GM12878 (cell line): Measurements from ENCODE around the gene NUDT22. TPM values are rescaled to one million over a fixed set of nuclear protein-coding genes. Genes with fewer than 3 reads are reported as not detected.

Experiments
- ATAC-seq: fragments of 200-7000 bp; cut with Tn5 transposase; 3 replicates; pipeline ENCODE4 v1.9.1; 2020; ENCODE audit warnings: mild to moderate bottlenecking, moderate library complexity
- BruUV-seq: library from RNA; stranded (reverse); fragments of 400-500 nt; replicated peaks from 2 replicates; lab custom pipeline; 2021; lab: Mats Ljungman, UMichigan
- CTCF ChIA-PET: fragments of 300-600 bp; sonication (Branson Sonifier 250); formaldehyde crosslinking; extraction: SDS; loops from one replicate; lab custom pipeline; 2021; ENCODE audit warnings: inconsistent platforms; lab: Yijun Ruan, JAX
- POLR2A ChIA-PET: fragments of 350-600 bp; formaldehyde crosslinking; extraction: SDS; loops from one replicate; lab custom pipeline; 2021; ENCODE audit warnings: inconsistent platforms; lab: Charles Lee
- RAD21 ChIA-PET: fragments of 300-600 bp; sonication (Branson Sonifier 250); formaldehyde crosslinking; loops from one replicate; lab custom pipeline; 2023; ENCODE audit warnings: antibody characterized with exemption; ENCODE audit not compliant: unreplicated experiment; lab: Charles Lee
- SMC1A ChIA-PET: fragments of 300-600 bp; sonication (Branson Sonifier 250); formaldehyde crosslinking; loops from one replicate; lab custom pipeline; 2023; ENCODE audit not compliant: unreplicated experiment, uncharacterized antibody; lab: Charles Lee
- DNase-seq: peaks from one replicate; pipeline ENCODE4 v3.0.0-alpha.2; 2011; ENCODE audit warnings: low read depth, low spot score
- FAIRE-seq: peaks from 3 replicates; lab custom pipeline; 2011; peaks lifted over from hg19 to GRCh38; lab: Jason Lieb, UNC
- H2AFZ ChIP-seq: 2 replicates; pipeline ENCODE4 v1.6.0; 2011; ENCODE audit warnings: low read depth, low read length, control low read depth; ENCODE audit not compliant: control insufficient read depth
- H3K27ac ChIP-seq: 2 replicates; pipeline ENCODE4 v1.5.1; 2011; ENCODE audit warnings: control low read depth; ENCODE audit not compliant: control insufficient read depth, insufficient read depth
- H3K27me3 ChIP-seq, 2 experiments: replicated peaks in 1 of 2; 2 replicates each; pipeline versions ENCODE4 v1.6.0 to v1.6.1; 2011; ENCODE audit warnings: low read length in 1 of 2; ENCODE audit not compliant: control insufficient read depth in 2 of 2, insufficient read depth in 2 of 2
- H3K36me3 ChIP-seq, 2 experiments: 2 replicates each; pipeline ENCODE4 v1.5.1; 2011; ENCODE audit warnings: low read length in 1 of 2; ENCODE audit not compliant: control insufficient read depth in 2 of 2, insufficient read depth in 2 of 2
- H3K4me1 ChIP-seq: 2 replicates; pipeline ENCODE4 v1.6.1; 2011; ENCODE audit warnings: mild to moderate bottlenecking, low read length, moderate library complexity, mixed read lengths; ENCODE audit not compliant: control insufficient read depth, insufficient read depth
- H3K4me2 ChIP-seq: 2 replicates; pipeline ENCODE4 v1.6.0; 2011; ENCODE audit warnings: control low read depth; ENCODE audit not compliant: control insufficient read depth, insufficient read depth
- H3K4me3 ChIP-seq: fragments of 200-600 bp; sonication (generic); 2 replicates; pipeline ENCODE4 v1.5.1; 2016
- H3K79me2 ChIP-seq: 2 replicates; pipeline ENCODE4 v1.6.0; 2011; ENCODE audit warnings: low read length; ENCODE audit not compliant: control insufficient read depth, insufficient read depth
- H3K9ac ChIP-seq: 2 replicates; pipeline ENCODE4 v1.8.0; 2011; ENCODE audit warnings: low read length, control low read depth, mixed read lengths; ENCODE audit not compliant: control insufficient read depth, insufficient read depth
- H3K9me3 ChIP-seq: replicated peaks from 3 replicates; pipeline ENCODE4 v1.5.1; 2011; ENCODE audit warnings: mild to moderate bottlenecking, low read length; ENCODE audit not compliant: control insufficient read depth, insufficient read depth
- H4K20me1 ChIP-seq: 2 replicates; pipeline ENCODE4 v1.6.0; 2011; ENCODE audit not compliant: control insufficient read depth, insufficient read depth
- ATF7 ChIP-seq: fragments of 450-650 bp; IDR thresholded peaks from 2 replicates; pipeline ENCODE4 v1.6.1; 2016; ENCODE audit warnings: low read depth, mild to moderate bottlenecking
- E2F8 ChIP-seq: fragments of 450-650 bp; IDR thresholded peaks from 2 replicates; pipeline ENCODE4 v1.6.1; 2018; ENCODE audit warnings: mild to moderate bottlenecking, low read depth, moderate library complexity; ENCODE audit not compliant: partially characterized antibody
- ETV6 ChIP-seq, 2 experiments: fragments of 450-650 bp in 1 of 2; IDR thresholded peaks in 1 of 2; conservative IDR thresholded peaks in 1 of 2; 2 replicates each; pipeline ENCODE4 v1.6.1; 2014; ENCODE audit warnings: antibody characterized with exemption in 1 of 2, borderline replicate concordance in 1 of 2, low read depth in 1 of 2, mild to moderate bottlenecking in 1 of 2, moderate library complexity in 1 of 2
- JUNB ChIP-seq: IDR thresholded peaks from 2 replicates; pipeline ENCODE4 v1.6.1; 2016; ENCODE audit warnings: antibody characterized with exemption, mild to moderate bottlenecking
- KLF5 ChIP-seq: fragments of 450-650 bp; IDR thresholded peaks from 2 replicates; pipeline ENCODE4 v1.6.1; 2014; ENCODE audit warnings: mild to moderate bottlenecking; ENCODE audit not compliant: partially characterized antibody
- NFYA ChIP-seq: IDR thresholded peaks from 2 replicates; pipeline ENCODE4 v1.6.1; 2011; ENCODE audit warnings: low read depth, mild to moderate bottlenecking, low read length, improper control_type of control experiment, borderline replicate concordance
- PML ChIP-seq: IDR thresholded peaks from 2 replicates; pipeline ENCODE4 v1.6.1; 2012; ENCODE audit warnings: low read length, inconsistent platforms
- RAD21 ChIP-seq: IDR thresholded peaks from 2 replicates; pipeline ENCODE4 v1.6.1; 2011; ENCODE audit warnings: mild to moderate bottlenecking, low read depth, low read length, moderate library complexity; ENCODE audit not compliant: insufficient read depth
- RB1 ChIP-seq: fragments of 450-650 bp; formaldehyde crosslinking; IDR thresholded peaks from 2 replicates; pipeline ENCODE4 v1.6.1; 2017; ENCODE audit warnings: mild to moderate bottlenecking, borderline replicate concordance
- RUNX3 ChIP-seq: IDR thresholded peaks from 2 replicates; pipeline ENCODE4 v1.6.1; 2012; ENCODE audit warnings: low read length, inconsistent platforms
- STAT3 ChIP-seq: IDR thresholded peaks from 2 replicates; pipeline ENCODE4 v1.6.1; 2011; ENCODE audit warnings: low read depth, low read length, improper control_type of control experiment
- TAF1 ChIP-seq: IDR thresholded peaks from 2 replicates; pipeline ENCODE4 v1.6.1; 2011; ENCODE audit warnings: mild to moderate bottlenecking, low read depth, low read length, borderline replicate concordance
- ZBED1 ChIP-seq: IDR thresholded peaks from 2 replicates; pipeline ENCODE4 v1.6.1; 2016; ENCODE audit warnings: borderline replicate concordance
- WGBS: methylation state at CpG from one replicate; pipeline ENCODE4 v1.1.6; 2016; ENCODE audit warnings: low lambda C conversion rate; ENCODE audit not compliant: insufficient replicate concordance, insufficient coverage; ENCODE audit errors: missing lambda C conversion rate; 5-methylcytosine and 5-hydroxymethylcytosine counted together
- in situ Hi-C: fragments of 300-500 bp; cut with MboI; formaldehyde crosslinking; loops from 9 replicates; pipeline ENCODE4 v1.14.3; 2018; ENCODE audit warnings: mixed read lengths
- intact Hi-C: fragments of 100-400 bp; cut with micrococcal nuclease; formaldehyde crosslinking; loops from one replicate; pipeline ENCODE4 v1.14.2; 2022; ENCODE audit not compliant: unreplicated experiment
- polyA plus RNA-seq, 11 experiments: library from polyadenylated mRNA; depleted of rRNA in 4 of 11; unstranded in 6 of 11; stranded (reverse) in 5 of 11; fragments of >200 nt; fragmentation: Nextera tagmentation in 4 of 11; fragmentation: Illumina TruSeq in 1 of 11; extraction: Ambion mirVana in 4 of 11; extraction: Trizol in 1 of 11; gene quantifications; 1 replicate in 1 of 11; 2 replicates in 10 of 11; pipeline versions ENCODE4 v1.2.1 to v1.2.3, GENCODE V29; 2011 to 2016; ENCODE audit warnings: inconsistent platforms in 2 of 11, missing spikeins in 2 of 11, low read depth in 1 of 11
- total RNA-seq, 4 experiments: library from RNA; depleted of rRNA in 3 of 4; stranded (reverse); fragments of >200 nt in 3 of 4; fragmentation: Illumina TruSeq in 1 of 4; extraction: Trizol in 1 of 4; gene quantifications; 2 replicates each; pipeline versions ENCODE4 v1.2.1 to v1.2.3, GENCODE V29; 2013 to 2021

The NUDT22 gene
- total and polyA plus RNA-seq, 10 of the 15 experiments (the other 5 are each of a cell fraction or from before 2014, with no cell fraction given): 6.7 to 115 (median 64.7) TPM

DNA sequence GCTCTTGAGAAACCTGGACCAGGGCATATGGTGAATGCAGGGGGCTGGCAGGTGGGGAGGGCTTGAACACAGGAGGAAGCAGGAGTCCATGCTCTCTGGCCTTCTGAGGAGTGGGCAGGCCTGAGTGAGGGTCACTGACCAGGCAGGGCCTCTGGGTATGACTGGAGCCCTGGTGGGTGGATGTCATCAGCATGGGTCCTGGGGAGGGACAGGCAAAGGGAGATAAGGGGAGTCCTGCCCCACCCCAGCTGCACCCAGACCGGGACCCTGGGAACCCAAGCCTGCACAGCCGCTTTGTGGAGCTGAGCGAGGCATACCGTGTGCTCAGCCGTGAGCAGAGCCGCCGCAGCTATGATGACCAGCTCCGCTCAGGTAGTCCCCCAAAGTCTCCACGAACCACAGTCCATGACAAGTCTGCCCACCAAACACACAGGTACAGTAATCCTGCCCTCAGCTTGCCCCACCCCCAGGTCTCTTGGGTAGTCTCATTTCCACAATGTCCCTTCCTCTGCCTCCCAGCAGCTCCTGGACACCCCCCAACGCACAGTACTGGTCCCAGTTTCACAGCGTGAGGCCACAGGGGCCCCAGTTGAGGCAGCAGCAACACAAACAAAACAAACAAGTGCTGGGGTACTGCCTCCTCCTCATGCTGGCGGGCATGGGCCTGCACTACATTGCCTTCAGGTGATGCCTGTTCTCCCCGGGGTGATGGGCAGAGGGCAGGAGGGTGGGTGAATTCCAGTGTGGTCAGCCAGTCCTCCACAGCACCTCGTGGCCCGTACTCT lies 6.3 kb downstream of the NUDT22 start:
- no peak overlapping the region for H3K4me2 ChIP-seq
- intact Hi-C loops (no loop called here), in situ Hi-C loops (loop anchor here (25.0 kb wide), 1 partner anchor 1630 kb away; the partner anchor contains the start of genes CFL1, EFEMP2 and MUS81)
- ChIA-PET CTCF (interaction anchor here (0.9 to 2.9 kb wide), 2 partner anchors 26 to 123 kb away, joined by 3 to 18 read pairs; partner anchors contain the start of gene FERMT3), SMC1A (interaction anchor here (1.2 kb wide), 1 partner anchor 26 kb away, joined by 3 read pairs; no protein-coding TSS in a partner anchor), POLR2A (interaction anchor here (0.6 to 9.7 kb wide), 10 partner anchors 8 to 1632 kb away, joined by 3 to 77 read pairs (median 6); partner anchors contain the start of genes FERMT3, FKBP2 and PPP1R14B), RAD21 (interaction anchor here (1.1 to 1.7 kb wide), 3 partner anchors 9 to 71 kb away, joined by 3 to 6 read pairs (median 3); no protein-coding TSS in a partner anchor)
- no peak overlapping the region for H2AFZ ChIP-seq
- no TSS peak for BruUV-seq
- H4K20me1 ChIP-seq: no peaks in the 10 kb centered on the region
- TF ChIP-seq ZBED1: no peak
- TF ChIP-seq JUNB: no peak
- no peak for TF ChIP-seq RUNX3
- no peak for TF ChIP-seq TAF1
- TF ChIP-seq KLF5: no peak
- TF ChIP-seq STAT3: no peak
- no peak for TF ChIP-seq RB1
- TF ChIP-seq NFYA: no peak
- TF ChIP-seq ATF7: no peak
- TF ChIP-seq PML: no peak
- TF ChIP-seq ETV6 (conservative IDR thresholded peaks at IDR 0.05 in 1 of 2, IDR thresholded peaks at IDR 0.05 in 1 of 2; ENCODE audit: borderline replicate concordance in 1 of 2, low read depth in 1 of 2): no peak
- no peak for TF ChIP-seq E2F8
- TF ChIP-seq RAD21: no peak
- H3K4me1 ChIP-seq: peaks cover 40% of the 10 kb centered on the region
- WGBS: 67% methylated on average over 15 of the region's 15 CpGs
- DNase-seq (no peak), FAIRE-seq (no peak), ATAC-seq (no peak)
- H3K36me3 ChIP-seq: no peaks in the 10 kb centered on the region; a peak in 1 of 4 replicates
- no peaks in the 10 kb centered on the region for H3K9me3 ChIP-seq
- no peak overlapping the region for H3K27ac ChIP-seq
- no peak overlapping the region for H3K9ac ChIP-seq
- peaks cover 23% of the 10 kb centered on the region for H3K79me2 ChIP-seq
- no peaks in the 10 kb centered on the region for H3K27me3 ChIP-seq
- H3K4me3 ChIP-seq: no peak overlapping the region
